NK-92 (cell line): ENCODE results near the gene ZFR2.
"Not testable (repeated sequence)": the region's sequence is repeated elsewhere in the genome, so short reads cannot be mapped to it uniquely, and the experiment has no call there.

Source experiments
- DNase-seq: peaks from one replicate; lab custom pipeline; 2025; ENCODE audit not compliant: unreplicated experiment; lab: John Stamatoyannopoulos, UW

The ZFR2 gene

DNA sequence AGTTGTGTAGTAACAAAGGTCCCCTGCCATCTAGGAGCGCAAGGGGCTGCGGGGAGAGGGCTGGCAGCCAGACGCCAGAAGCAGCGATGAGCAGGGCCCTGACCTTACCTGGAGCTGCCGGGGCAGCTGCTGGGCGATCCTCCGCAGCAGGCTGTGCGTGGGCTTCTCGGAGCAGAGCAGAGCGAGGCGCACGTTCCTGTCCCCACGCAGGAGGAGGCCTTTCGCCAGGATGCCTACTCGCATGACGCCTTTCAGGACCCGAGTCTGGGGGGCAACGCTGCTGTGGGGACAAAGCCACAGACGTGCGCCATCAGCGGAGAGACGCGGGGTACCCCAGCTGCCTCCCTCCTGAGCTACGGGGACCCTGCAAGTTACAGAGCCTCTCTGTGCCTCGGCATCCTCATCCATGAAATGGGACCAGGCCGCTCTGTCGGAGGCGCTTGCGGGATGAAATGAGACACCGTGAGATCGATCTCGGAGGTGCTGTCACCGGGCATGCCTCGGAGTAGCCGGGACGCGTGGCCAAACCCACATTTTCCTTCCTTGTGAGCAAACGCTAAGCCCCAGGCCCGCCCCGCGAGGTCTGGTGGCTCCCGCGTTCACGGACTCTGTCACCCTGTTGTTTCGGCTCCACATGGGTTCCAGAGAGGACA lies 52.1 kb downstream of the ZFR2 start:
- DNase-seq: no peak

DNA sequence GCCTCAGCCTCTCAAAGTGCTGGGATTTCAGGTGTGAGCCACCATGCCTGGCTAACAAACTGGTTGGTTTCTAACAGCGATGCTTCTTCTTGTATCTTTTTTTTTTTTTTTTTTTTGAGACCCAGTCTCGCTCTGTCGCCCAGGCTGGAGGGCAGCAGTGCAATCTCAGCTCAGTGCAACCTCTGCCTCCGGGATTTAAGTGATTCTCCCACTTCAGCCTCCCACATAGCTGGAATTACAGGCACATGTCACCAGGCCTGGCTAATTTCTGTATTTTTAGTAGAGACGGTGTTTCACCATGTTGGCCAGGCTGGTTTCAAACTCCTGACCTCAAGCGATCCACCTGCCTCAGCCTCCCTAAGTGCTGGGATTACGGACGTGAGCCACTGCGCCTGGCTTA lies 52.7 kb downstream of the ZFR2 start:
- DNase-seq: not testable (repeated sequence)

DNA sequence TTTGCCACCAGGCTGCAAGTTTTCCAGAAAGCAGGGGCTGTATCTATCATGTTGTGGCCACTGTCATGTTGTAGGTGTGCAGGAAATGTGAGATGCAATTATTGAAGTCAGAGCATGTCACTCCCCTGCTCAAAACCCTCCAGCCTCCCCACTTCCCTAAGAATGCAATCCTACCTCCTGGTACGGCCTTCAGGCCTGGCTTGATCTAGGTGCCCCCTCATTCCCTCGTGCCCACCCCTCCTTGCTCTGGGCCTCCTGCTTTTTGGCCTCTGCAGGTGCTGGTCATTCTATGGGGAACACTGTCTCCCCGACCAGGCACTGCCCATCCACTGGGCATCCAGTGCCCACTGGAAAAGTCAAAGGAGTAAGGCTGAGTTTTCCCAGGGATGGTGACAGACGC lies 54.2 kb downstream of the ZFR2 start:
- no peak for DNase-seq

DNA sequence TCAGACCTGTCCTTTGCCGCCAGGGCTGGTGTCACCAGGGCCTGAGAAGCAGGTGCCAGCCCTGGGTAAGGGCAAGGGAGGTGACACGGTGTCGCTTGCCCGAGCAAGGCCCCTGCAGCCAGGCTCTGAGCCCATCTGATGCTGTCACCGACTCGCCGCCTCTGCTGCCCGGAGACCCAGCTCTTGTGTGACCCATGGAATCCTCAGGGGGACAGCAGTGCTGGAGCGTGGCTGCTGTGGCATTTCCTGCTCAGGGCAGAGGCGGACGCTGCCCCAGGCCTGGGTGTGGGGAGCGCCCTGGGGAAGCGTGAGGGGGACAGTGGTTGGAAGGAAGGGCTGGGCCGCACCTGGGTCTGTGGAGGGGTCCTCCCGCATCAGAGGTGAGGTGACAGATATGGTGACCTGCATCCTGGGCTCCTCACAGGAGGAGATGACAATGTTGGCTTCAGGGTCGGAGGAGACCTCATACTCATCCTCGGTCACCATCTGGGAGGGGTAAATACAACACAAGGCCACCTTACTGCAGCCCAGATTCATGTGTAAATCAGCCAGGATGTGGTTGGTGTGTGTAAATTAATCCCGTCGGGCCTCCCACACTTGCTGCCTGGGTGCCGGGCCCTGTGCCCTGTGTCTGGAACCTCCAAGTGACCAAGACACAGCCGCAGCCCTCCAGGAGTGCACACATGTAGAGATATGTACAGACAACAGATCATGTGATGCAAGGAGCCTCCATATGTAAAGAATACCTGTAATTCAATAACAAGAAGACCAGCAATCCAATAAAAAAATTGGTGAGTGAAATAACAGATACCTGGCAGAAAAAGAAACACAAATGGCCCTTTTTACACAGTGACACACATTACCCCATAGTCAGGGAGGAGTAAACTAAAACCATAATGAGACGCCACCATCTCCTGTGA lies 55.1 kb downstream of the ZFR2 start:
- DNase-seq: no peak

DNA sequence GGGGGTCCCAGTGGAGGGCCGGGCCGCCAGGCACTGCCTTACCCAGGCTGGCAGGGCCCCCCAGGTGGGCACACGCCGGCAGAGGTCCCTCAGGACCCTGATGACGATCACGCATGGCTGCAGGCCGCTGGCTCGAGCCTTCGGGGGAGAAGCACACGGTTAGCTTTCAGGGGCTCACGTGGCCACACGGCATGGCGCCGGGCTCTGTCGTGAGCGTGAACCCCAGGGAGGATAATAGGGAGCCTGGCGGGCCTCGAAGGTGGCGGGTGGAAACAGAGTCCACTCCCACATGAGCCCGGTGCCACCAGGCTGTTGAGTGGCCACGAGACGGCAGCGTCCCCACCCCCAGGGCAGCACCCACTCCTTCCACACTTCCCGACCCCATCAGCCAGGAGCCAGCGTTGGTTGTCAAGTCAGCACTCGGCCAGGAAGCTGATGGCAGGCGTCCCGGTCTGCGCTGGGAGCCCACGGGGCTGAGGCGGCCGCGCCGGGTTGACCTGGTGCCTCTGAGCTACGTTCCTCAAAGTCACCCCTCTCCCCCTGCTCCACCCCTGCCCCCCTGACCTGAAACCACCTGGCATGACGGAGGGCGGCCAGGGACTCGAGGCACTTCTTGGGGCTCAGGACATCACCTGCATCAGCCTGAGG lies 58.0 kb downstream of the ZFR2 start:
- DNase-seq: no peak

DNA sequence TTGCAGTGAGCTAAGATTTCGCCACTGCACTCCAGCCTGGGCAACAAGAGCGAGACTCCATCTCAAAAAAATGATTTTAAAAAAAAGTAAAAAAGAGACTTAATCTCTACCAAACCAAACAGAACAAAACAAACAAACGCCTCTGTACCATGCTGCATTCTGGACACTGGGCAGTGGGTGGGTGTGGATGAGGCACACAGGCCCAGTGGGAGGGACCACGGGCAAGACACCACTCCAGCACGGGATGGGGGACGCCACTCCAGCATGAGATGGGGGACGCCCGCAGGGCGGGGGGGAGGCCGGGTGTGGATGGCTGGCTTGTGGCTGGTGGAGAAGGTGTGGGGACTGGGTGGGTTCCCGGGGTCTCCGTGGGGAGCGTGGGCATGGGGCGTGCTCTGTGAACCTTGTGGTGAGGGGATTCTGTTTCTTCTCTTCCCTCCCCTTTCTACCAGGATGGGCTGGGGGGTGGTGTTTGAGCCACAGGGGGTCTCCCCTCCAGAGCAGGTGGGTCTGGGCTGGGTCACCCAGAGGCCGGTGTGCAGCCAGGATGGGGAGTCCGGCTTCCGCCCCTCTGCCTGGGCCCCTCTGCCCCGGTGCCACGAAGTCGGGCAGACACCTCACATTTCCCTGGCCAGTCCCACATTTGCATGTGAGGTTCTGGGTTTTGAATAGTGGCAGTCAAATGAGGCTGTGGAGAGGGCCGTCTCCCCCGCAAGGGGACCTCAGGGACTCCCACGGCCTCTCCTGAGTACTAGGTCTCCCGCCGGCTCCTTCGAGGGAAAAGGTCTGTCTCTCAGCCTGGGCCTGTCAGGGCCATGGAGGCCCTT lies 58.7 kb downstream of the ZFR2 start:
- no peak for DNase-seq

DNA sequence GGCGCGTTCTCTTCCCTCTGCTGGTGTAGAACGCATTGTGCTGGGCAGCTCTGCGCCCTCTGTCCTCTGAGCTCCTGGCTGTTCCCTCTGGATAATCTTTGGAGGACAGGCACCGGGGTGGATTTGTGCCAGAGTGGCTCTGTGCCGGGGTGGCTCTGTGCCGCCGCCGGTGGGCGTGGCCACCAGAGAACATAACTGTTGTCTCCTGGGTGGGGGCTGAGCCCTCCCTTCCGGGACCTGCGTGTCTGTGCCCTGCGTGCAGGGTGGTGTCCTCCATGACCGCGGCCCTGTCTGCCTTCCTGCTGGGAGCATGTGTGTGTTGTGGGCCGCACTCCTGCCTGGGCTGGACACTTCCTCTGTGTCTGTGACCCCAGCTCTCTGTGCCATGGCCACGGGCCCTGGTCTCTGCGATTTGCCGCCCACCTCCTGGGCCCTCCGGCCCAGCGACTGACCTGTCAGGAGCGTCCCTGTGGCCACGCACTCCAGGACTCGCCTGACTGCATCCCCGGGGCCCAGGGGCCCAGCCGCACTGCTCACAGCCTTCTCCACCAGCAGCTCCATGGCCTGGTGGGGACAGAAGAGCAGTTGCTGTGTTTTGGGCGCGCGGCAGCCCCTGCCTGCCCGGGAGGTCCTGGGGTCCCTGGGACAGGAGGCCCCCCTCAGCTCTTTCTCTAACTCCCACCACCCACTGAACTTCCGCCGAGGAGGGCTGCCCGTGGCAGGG lies 60.3 kb downstream of the ZFR2 start:
- DNase-seq: no peak

DNA sequence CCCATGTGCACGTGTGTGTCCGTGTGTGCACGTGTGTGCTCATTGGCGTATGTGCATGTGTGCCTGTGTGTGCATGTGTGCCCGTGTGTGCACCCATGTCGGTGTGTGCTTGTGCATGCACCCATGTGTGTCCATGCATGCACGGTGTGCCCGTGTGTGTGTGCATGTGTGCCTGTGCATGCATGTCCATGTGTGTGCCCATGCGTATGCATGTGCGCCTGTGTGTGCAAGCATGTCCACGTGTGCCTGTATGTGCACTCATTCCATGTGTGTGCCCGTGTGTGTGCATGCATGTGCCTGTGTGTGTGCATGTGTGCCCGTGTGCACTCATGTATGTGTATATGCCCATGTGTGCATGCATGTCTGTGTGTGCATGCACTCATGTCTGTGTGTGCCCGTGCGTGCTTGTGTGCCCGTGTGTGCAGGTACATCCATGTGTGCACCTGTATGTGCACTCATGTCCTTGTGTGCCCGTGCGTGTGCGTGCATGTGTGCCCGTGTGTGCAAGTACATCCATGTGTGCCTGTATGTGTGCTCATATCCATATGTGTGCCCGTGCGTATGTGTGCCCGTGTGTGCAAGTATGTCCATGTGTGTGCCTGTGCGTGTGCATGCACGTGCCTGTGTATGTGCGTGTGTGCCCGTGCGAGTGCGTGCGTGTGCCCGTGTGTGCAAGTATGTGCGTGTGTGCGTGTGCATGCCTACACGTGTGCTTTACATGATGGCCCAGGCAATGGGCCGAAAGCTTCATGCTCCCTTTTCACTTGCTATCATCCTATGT lies 61.1 kb downstream of the ZFR2 start:
- no peak for DNase-seq

DNA sequence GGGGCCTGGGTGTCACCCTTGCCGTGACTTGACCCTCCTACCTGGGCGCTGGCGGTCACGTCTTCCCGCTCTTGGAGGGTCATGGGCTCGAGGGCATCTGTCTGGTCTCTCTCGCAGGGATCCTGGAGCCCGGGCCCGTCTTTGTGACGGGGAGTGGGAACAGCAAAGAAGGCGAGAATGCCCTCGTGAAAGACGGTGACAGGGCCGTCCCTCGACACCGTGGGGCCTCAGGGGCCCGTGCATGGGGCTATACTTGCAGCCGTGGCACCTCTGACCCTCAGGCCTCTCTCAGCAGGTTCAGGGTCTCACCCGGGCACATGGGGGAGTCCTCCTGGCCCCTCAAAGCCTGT lies 61.7 kb downstream of the ZFR2 start:
- no peak for DNase-seq

DNA sequence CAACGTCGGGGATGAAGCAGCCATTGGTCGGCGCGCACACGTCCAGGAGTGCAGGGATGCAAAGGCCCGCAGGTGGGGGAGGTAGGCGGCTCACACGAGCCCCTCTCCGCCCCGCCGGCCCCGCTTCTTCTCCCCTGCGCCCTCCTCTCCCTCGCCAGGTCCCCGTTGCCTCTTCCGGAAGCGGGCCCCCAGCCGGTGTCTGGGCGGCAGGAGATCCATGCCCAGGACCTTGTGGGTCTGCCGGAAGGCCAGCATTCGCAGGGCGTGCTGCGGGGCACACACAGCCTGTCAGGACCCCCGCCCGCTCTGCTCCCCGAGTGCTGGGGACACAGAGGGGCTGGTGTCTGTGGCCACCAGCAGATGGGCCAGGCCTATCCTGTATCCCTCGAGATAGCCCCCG lies 63.0 kb downstream of the ZFR2 start:
- no peak for DNase-seq

DNA sequence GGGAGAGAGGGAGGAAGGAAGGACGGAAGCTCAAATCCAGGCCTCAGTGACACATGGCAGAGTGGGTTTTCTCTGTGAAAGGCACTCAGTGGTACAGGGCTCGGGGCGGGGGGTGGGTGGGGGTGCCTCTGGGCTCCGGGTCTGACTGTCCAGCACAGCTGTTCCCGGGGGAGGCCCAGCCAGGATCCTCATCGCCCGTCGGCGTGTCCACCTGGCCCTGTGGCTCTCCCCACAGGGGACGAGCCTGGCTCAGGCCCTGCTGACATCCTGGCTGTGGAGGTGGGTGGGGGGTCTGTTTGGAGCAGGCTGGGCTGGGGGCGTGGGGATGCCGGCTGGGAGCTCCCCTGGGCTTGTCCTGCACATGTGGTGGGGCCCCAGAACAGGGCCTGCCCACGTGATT lies 64.4 kb downstream of the ZFR2 start:
- no peak for DNase-seq

DNA sequence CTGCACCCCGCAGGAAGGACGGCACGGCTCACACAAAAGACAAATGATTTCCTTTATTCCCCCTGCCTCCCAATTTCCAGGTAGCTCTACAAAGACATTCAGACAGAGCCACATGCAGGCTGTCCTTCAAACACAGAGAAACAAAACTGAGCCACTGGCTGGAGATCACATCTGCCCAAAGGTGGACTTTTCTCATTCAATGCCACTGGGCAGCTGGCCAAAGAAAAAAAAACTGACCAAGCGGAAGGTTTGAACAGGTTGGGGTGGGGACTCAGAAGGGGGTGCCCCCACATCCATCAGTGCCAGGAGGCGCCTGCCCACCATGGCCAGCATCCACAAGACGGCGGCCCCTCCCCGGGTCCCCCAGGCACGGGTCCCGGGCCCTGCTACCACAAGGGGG lies 64.9 kb downstream of the ZFR2 start:
- no peak for DNase-seq

DNA sequence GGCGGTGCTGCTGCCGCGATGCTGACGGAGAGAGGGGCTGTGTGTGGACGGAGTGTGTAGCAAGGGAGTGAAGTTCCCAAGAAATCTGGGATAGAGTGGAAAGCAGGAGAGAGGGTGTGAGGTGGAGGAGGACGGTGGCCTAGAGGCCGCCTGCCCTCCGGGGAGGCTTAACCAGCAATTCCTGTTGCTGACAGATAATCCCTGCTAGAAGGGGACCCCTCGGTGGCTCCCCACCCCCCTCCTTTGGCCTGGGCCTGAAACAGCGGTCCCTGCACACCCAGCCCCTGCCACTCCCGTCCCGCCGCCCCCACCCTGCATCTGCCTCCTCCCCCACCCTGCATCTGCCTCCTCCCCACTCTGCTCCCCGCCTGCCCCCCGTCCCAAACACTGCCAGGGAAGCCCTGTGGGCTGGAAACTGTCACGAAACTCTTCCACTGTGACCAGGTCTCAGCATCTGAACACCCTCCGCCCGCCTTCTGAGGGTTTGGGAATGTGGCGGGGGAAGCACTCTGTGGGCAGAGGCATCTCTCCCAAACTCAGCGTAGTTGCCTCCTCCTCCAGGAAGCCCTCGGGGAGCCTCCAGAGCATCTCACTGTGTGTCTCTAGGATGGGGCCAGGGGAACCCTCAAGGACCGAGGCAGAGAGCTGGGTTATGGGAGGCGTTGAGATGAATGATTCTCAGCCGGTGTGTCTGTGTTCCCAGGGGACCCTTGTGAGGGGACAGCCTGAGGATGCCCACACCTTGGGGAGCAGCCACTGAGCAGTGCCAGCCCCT lies 65.5 kb downstream of the ZFR2 start:
- DNase-seq: no peak

DNA sequence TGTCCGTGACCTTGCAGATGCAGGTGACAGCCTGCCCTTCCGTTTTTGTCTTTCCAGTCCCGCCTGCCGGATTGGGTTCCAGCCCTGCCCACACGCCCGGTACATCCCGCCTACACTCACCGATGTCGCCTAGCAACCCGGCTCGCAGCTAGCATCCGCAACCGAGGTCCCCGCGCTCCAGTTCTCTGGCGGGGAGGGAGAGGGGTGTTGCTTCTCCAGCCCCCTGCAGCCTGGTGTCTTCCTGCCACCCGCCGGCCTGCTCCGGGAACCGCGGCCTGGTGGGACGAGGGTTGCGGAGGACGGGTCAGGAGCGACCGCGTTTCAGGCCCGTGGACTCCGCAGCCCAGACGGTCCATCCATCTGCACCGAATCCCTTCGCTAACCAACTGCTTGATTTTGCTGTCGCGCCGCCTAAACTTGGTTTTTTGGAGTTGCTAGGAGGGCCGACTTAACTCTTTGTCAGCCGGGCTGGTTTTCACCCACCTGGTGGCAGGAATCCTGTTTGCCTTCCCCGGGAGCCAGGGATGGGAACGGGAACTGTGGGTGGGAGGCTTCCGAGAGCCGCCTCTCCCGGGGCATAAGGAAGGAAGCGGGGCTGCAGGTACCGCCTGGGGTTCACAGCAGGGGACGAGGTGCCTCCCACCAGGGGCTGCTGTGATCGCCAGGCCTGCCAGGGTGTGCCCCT lies 67.3 kb downstream of the ZFR2 start:
- DNase-seq: no peak

DNA sequence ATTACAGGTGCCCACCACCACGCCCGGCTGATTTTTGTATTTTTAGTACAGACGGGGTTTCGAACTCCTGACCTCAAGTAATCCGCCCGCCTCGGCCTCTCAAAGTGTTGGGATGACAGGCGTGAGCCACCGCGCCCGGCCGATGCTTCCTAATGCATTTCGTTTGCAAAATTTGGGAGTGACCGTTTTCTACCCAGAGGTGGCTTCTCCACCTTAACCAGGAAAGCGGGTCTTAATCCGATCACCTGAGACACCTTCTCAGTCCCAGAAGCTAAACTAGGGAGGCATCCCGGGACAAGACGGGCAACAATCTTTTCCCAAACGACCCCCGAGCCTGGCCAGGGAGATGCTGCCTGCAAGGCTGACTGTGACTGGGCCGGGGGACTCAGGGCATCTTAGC lies 67.8 kb downstream of the ZFR2 start:
- no peak for DNase-seq

DNA sequence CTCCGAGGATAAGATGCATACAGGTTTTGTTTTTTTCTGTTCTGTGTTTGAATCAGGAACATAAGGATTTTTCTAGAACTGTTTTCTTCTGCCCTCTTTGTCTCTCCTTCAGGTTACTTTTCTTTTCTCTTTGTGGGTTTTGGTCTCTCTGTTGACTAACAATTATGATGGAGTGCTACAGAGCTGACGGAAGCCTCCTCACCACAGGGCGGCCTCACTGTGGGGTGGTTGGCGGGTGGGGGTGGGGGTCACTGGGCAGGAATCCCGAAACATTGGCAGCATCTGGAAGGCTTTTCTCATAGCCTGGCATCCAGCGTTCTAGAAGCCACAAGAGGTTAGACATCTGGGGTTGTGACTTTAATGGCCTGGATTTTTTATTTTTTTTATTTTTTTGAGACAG lies 70.7 kb downstream of the ZFR2 start:
- DNase-seq: no peak

DNA sequence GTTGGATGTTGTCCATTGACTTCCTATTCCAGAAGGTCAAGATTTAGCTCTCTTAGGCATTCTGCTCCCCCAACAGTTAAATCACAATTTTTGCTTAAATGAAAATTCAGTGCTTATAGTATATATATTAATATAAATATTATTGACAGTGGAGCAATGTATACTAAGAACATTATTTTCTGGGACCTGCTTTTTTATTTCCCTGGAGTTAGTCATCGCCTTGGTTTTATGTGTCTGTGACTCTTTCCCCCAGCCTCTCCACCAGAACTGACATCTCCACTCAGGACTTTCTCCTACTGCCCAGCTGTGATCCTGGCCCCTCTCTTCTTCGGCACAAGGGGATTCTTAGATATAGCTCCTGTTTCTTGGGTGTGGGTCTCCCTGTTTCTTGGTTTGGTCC lies 72.5 kb downstream of the ZFR2 start:
- no peak for DNase-seq

DNA sequence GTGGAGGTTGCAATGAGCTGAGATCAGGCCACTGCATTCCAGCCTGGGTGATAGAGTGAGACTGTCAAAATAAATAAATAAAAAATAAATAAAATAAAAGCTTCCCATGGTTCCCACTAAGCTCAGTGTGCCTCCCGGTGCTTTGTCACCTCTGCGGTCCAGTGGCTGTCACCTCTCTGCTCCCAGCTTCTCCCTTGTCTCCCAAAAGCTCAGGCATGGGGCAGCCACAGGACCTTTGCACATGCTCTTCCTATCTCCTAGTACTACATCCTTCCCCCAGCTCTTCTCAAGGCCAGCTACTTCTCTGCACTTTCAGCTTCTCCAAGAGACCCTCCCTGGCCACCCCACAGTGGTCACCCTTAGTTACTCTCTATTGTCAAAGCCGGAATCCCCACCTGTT lies 75.0 kb downstream of the ZFR2 start:
- no peak for DNase-seq

DNA sequence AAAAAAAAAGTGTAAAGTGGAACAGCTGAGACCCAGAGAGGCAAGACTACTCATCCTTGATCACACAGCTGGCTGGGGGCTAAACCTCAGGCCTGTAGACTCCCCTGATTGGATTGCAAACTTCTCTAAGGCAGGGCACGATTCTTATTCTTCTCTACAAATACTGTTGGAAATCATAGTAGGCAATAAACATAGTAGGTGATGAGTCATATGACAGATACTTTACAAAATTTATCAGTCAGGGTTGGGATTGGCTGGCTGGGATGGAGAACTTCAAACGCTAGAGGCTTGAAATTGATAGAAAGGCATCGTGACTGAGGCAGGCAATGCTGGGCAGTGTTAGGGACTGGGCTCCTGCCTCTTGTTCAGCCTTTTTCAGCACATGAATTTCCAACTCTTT lies 76.7 kb downstream of the ZFR2 start:
- no peak for DNase-seq
